GM23338 (cell line): ENCODE results near the gene ZBTB20. TPM values are rescaled to one million over a fixed set of nuclear protein-coding genes. Genes with fewer than 3 reads are reported as not detected.

ENCODE experiments used
- ATAC-seq: fragments of 200-7000 bp; cut with Tn5 transposase; 3 replicates; pipeline ENCODE4 v1.9.1; 2020
- DNase-seq: peaks from one replicate; pipeline ENCODE4 v3.0.0-alpha.2; 2015; ENCODE audit warnings: low spot score
- H2AFZ ChIP-seq: fragments of 200-600 bp; sonication (generic); 2 replicates; pipeline ENCODE4 v1.8.0; 2016; ENCODE audit warnings: antibody characterized with exemption, mild to moderate bottlenecking, moderate library complexity
- H3F3A ChIP-seq: fragments of 200-600 bp; sonication (generic); replicated peaks from 2 replicates; pipeline ENCODE4 v1.8.0; 2017; ENCODE audit warnings: antibody characterized with exemption, mixed run types, low read depth
- H3K27ac ChIP-seq: fragments of 200-600 bp; sonication (generic); 2 replicates; pipeline ENCODE4 v1.6.1; 2016; ENCODE audit warnings: low read depth
- H3K27me3 ChIP-seq: fragments of 200-600 bp; sonication (generic); 2 replicates; pipeline ENCODE4 v1.8.0; 2016; ENCODE audit warnings: mild to moderate bottlenecking, mixed run types, moderate library complexity; ENCODE audit not compliant: insufficient read depth
- H3K36me3 ChIP-seq: fragments of 200-600 bp; sonication (generic); 2 replicates; pipeline ENCODE4 v1.8.0; 2016; ENCODE audit warnings: mild to moderate bottlenecking; ENCODE audit not compliant: insufficient read depth
- H3K4me1 ChIP-seq: fragments of 200-600 bp; sonication (generic); 2 replicates; pipeline ENCODE4 v1.8.0; 2016; ENCODE audit warnings: mild to moderate bottlenecking, moderate library complexity; ENCODE audit not compliant: insufficient read depth
- H3K4me2 ChIP-seq: fragments of 200-600 bp; sonication (generic); 2 replicates; pipeline ENCODE4 v1.7.1; 2017; ENCODE audit warnings: mixed run types
- H3K4me3 ChIP-seq: fragments of 200-600 bp; sonication (generic); 2 replicates; pipeline ENCODE4 v1.6.1; 2016; ENCODE audit warnings: mixed run types
- H3K79me2 ChIP-seq: fragments of 200-600 bp; sonication (generic); replicated peaks from 2 replicates; pipeline ENCODE4 v1.8.0; 2017; ENCODE audit warnings: mild to moderate bottlenecking; ENCODE audit not compliant: insufficient read depth
- H3K9me2 ChIP-seq: fragments of 200-600 bp; sonication (generic); 2 replicates; pipeline ENCODE4 v1.8.0; 2017; ENCODE audit not compliant: insufficient read depth
- H4K20me1 ChIP-seq: fragments of 200-600 bp; sonication (generic); replicated peaks from 2 replicates; pipeline ENCODE4 v1.8.0; 2017; ENCODE audit warnings: mild to moderate bottlenecking; ENCODE audit not compliant: insufficient read depth
- H3K27ac Mint-ChIP-seq: 2 replicates; pipeline ENCODE4 v1.8.0; 2020; ENCODE audit warnings: inconsistent platforms, mild to moderate bottlenecking, moderate library complexity, mixed read lengths
- H3K27me3 Mint-ChIP-seq: 3 replicates; pipeline ENCODE4 v1.8.0; 2022; ENCODE audit warnings: low read depth, mild to moderate bottlenecking, moderate library complexity, mixed read lengths, inconsistent platforms; ENCODE audit not compliant: insufficient read depth, poor library complexity
- H3K36me3 Mint-ChIP-seq: 3 replicates; pipeline ENCODE4 v1.8.0; 2021; ENCODE audit warnings: low read depth, mild to moderate bottlenecking, inconsistent platforms, moderate library complexity, mixed read lengths
- H3K4me1 Mint-ChIP-seq: 3 replicates; pipeline ENCODE4 v1.8.0; 2020; ENCODE audit warnings: mild to moderate bottlenecking, inconsistent platforms, mixed read lengths
- H3K4me3 Mint-ChIP-seq: 3 replicates; pipeline ENCODE4 v1.8.0; 2021; ENCODE audit warnings: moderate library complexity, mild to moderate bottlenecking, inconsistent platforms, mixed read lengths
- H3K9me3 Mint-ChIP-seq: 3 replicates; pipeline ENCODE4 v1.8.0; 2020; ENCODE audit warnings: moderate library complexity, mild to moderate bottlenecking, inconsistent platforms, mixed read lengths
- CREB1 ChIP-seq: fragments of 250-450 bp; sonication (Bioruptor Pico); IDR thresholded peaks from 2 replicates; pipeline ENCODE4 v1.5.0; 2020; ENCODE audit warnings: low read depth, mild to moderate bottlenecking, moderate library complexity
- EZH2 ChIP-seq: fragments of 200-600 bp; sonication (generic); IDR thresholded peaks from one replicate; pipeline ENCODE4 v1.8.0; 2017; ENCODE audit warnings: antibody characterized with exemption, mild to moderate bottlenecking, low read depth; ENCODE audit not compliant: unreplicated experiment
- EZH2phosphoT487 ChIP-seq: fragments of 200-600 bp; sonication (generic); IDR thresholded peaks from one replicate; pipeline ENCODE4 v1.8.1; 2018; ENCODE audit warnings: antibody characterized with exemption; ENCODE audit not compliant: unreplicated experiment
- JUNB ChIP-seq: IDR thresholded peaks from one replicate; pipeline ENCODE4 v1.6.1; 2016; ENCODE audit warnings: antibody characterized with exemption; ENCODE audit not compliant: unreplicated experiment
- NANOG ChIP-seq: IDR thresholded peaks from 2 replicates; pipeline ENCODE4 v1.6.1; 2016; ENCODE audit warnings: antibody characterized with exemption, borderline replicate concordance
- POLR2AphosphoS5 ChIP-seq: IDR thresholded peaks from 2 replicates; pipeline ENCODE4 v1.6.1; 2016; ENCODE audit warnings: antibody characterized with exemption, low read depth
- STAT1 ChIP-seq: IDR thresholded peaks from one replicate; pipeline ENCODE4 v1.6.1; 2016; ENCODE audit warnings: antibody characterized with exemption; ENCODE audit not compliant: unreplicated experiment
- ZNF114 ChIP-seq: fragments of 250-450 bp; sonication (Bioruptor Pico); IDR thresholded peaks from 2 replicates; pipeline ENCODE4 v1.5.0; 2020; ENCODE audit warnings: mild to moderate bottlenecking, moderate library complexity
- ZNF331 ChIP-seq: fragments of 250-450 bp; sonication (Bioruptor Pico); IDR thresholded peaks from 2 replicates; pipeline ENCODE4 v1.5.0; 2020; ENCODE audit warnings: low read depth, mild to moderate bottlenecking, moderate library complexity
- polyA plus RNA-seq: library from polyadenylated mRNA; unstranded; fragments of >200 nt; fragmentation: Nextera tagmentation; extraction: Ambion mirVana; gene quantifications from 2 replicates; pipeline ENCODE4 v1.2.1, GENCODE V29; 2016
- total RNA-seq: library from RNA; depleted of rRNA; stranded (reverse); fragments of >200 nt; shearing (Covaris generic); gene quantifications from 2 replicates; pipeline ENCODE4 v1.2.3, GENCODE V29; 2014
- TF ChIP-seq, protein P1 (sequence below): IDR thresholded peaks from one replicate; pipeline ENCODE4 v1.6.1; 2018; ENCODE audit warnings: antibody characterized with exemption; ENCODE audit not compliant: unreplicated experiment
- TF ChIP-seq, protein P2 (sequence below): IDR thresholded peaks from 2 replicates; pipeline ENCODE4 v1.6.1; 2016; ENCODE audit warnings: antibody characterized with exemption
- TF ChIP-seq, protein P3 (sequence below), 2 experiments: fragments of 200-600 bp in 1 of 2; sonication (generic) in 1 of 2; conservative IDR thresholded peaks; 2 replicates each; pipeline versions ENCODE4 v1.5.1 to v1.6.1; 2016 to 2017; ENCODE audit warnings: antibody characterized with exemption in 2 of 2, low read depth in 2 of 2, mild to moderate bottlenecking in 2 of 2, moderate library complexity in 1 of 2

Gene ZBTB20
- total and polyA plus RNA-seq, 2 experiments from 2014 or later: 2.0 to 3.3 TPM

DNA sequence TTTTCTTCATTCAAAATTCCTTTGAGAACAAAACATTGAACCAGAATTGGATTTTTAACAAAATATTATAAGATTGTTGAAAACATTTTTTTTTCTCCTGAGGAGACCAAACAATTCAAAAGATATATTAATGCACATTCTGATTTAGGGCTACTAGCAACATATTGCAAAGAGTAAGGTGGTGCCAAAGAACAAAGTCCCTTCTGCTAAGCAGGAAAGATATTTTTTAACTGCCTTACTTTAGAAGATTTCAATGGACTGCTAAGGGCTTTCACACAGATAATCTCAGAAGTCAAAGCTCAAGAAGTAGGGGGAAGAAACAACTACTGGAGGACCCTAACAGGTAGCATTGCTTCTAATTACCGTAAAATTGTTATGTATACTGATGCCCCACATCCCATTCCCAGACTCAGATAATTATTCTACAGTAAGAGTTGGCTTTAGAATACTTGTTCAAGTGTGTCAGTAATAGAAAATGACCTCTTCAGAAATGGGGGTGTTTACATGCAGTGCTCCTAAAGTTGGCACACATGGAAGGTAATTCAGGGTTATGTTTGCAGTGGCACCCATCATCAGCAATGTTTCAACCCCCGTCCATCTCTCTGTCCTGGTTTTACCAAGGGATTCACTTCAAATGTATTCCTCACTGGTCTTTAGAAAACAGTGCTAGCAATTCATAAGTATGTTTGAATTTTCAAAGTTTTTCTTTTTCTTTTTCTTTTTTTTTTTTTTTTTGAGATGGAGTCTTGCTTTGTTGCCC is 354.7 kb downstream of the ZBTB20 start:
- no peak overlapping the region for H2AFZ ChIP-seq
- H3F3A ChIP-seq: no peaks in the 10 kb centered on the region
- Mint-ChIP-seq H3K36me3 (no peaks in the 10 kb centered on the region), H3K27ac (no peak overlapping the region), H3K4me3 (no peak overlapping the region), H3K27me3 (no peaks in the 10 kb centered on the region), H3K9me3 (no peaks in the 10 kb centered on the region), H3K4me1 (peaks cover 10% of the 10 kb centered on the region)
- no peaks in the 10 kb centered on the region for H4K20me1 ChIP-seq
- H3K4me3 ChIP-seq: no peak overlapping the region
- H3K27me3 ChIP-seq: no peaks in the 10 kb centered on the region
- TF ChIP-seq, protein P1, sequence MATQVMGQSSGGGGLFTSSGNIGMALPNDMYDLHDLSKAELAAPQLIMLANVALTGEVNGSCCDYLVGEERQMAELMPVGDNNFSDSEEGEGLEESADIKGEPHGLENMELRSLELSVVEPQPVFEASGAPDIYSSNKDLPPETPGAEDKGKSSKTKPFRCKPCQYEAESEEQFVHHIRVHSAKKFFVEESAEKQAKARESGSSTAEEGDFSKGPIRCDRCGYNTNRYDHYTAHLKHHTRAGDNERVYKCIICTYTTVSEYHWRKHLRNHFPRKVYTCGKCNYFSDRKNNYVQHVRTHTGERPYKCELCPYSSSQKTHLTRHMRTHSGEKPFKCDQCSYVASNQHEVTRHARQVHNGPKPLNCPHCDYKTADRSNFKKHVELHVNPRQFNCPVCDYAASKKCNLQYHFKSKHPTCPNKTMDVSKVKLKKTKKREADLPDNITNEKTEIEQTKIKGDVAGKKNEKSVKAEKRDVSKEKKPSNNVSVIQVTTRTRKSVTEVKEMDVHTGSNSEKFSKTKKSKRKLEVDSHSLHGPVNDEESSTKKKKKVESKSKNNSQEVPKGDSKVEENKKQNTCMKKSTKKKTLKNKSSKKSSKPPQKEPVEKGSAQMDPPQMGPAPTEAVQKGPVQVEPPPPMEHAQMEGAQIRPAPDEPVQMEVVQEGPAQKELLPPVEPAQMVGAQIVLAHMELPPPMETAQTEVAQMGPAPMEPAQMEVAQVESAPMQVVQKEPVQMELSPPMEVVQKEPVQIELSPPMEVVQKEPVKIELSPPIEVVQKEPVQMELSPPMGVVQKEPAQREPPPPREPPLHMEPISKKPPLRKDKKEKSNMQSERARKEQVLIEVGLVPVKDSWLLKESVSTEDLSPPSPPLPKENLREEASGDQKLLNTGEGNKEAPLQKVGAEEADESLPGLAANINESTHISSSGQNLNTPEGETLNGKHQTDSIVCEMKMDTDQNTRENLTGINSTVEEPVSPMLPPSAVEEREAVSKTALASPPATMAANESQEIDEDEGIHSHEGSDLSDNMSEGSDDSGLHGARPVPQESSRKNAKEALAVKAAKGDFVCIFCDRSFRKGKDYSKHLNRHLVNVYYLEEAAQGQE: no peak
- 0 out of 2 replicates have a peak, but pooled peaks cover 7% of the 10 kb centered on the region for H3K4me1 ChIP-seq
- H3K9me2 ChIP-seq: no peaks in the 10 kb centered on the region
- DNase-seq (no peak), ATAC-seq (no peak)
- H3K36me3 ChIP-seq: no peaks in the 10 kb centered on the region
- H3K27ac ChIP-seq: no peak overlapping the region
- H3K4me2 ChIP-seq: no peak overlapping the region
- H3K79me2 ChIP-seq: no peaks in the 10 kb centered on the region

DNA sequence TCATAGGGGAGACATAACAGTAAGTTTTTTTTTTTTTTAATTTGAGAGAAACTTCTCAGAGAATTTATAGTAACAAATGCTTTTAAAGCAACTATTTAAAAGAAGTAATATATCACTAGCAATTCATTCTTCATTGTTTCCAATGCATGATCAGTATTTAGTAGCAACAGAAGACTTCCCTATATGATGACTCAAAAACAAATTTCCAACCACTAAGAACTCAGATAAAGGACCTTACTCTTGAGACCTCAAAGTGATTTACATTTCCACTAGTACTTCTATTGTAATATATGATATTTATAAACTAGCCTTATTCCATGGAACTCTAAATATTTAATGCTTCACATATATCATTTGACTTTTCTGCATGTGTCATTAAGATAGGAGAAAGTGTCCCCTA is 356.3 kb downstream of the ZBTB20 start:
- ATAC-seq: no peak
- Histone ChIP-seq H2AFZ (no peak overlapping the region), H3K4me1 (0 out of 2 replicates have a peak, but pooled peaks cover 7% of the 10 kb centered on the region), H3K79me2 (no peaks in the 10 kb centered on the region), H3K27me3 (no peaks in the 10 kb centered on the region), H3K4me2 (no peak overlapping the region), H3K36me3 (no peaks in the 10 kb centered on the region), H3K4me3 (no peak overlapping the region), H3K27ac (no peak overlapping the region), H3F3A (no peaks in the 10 kb centered on the region), H3K9me2 (no peaks in the 10 kb centered on the region), H4K20me1 (no peaks in the 10 kb centered on the region)
- Mint-ChIP-seq H3K4me3 (no peak overlapping the region), H3K9me3 (no peaks in the 10 kb centered on the region), H3K36me3 (no peaks in the 10 kb centered on the region), H3K27me3 (no peaks in the 10 kb centered on the region), H3K4me1 (peaks cover 6% of the 10 kb centered on the region), H3K27ac (no peak overlapping the region)
- no peak for DNase-seq
- TF ChIP-seq EZH2phosphoT487 (no peak), POLR2AphosphoS5 (no peak), ZNF114 (no peak), ZNF331 (CRISPR knock-in tag) (no peak), JUNB (no peak), NANOG (no peak), EZH2 (no peak), CREB1 (no peak), STAT1 (no peak)
- TF ChIP-seq, protein P2, sequence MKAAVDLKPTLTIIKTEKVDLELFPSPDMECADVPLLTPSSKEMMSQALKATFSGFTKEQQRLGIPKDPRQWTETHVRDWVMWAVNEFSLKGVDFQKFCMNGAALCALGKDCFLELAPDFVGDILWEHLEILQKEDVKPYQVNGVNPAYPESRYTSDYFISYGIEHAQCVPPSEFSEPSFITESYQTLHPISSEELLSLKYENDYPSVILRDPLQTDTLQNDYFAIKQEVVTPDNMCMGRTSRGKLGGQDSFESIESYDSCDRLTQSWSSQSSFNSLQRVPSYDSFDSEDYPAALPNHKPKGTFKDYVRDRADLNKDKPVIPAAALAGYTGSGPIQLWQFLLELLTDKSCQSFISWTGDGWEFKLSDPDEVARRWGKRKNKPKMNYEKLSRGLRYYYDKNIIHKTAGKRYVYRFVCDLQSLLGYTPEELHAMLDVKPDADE: no peak
- TF ChIP-seq, protein P3, sequence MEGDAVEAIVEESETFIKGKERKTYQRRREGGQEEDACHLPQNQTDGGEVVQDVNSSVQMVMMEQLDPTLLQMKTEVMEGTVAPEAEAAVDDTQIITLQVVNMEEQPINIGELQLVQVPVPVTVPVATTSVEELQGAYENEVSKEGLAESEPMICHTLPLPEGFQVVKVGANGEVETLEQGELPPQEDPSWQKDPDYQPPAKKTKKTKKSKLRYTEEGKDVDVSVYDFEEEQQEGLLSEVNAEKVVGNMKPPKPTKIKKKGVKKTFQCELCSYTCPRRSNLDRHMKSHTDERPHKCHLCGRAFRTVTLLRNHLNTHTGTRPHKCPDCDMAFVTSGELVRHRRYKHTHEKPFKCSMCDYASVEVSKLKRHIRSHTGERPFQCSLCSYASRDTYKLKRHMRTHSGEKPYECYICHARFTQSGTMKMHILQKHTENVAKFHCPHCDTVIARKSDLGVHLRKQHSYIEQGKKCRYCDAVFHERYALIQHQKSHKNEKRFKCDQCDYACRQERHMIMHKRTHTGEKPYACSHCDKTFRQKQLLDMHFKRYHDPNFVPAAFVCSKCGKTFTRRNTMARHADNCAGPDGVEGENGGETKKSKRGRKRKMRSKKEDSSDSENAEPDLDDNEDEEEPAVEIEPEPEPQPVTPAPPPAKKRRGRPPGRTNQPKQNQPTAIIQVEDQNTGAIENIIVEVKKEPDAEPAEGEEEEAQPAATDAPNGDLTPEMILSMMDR (conservative IDR thresholded peaks at IDR 0.05; ENCODE audit: low read depth in 2 of 2): no peak
- TF ChIP-seq, protein P1: no peak
